KMS-11 (cell line): Measurements from ENCODE around the gene RAB28.
"Not testable (repeated sequence)": the region's sequence is repeated elsewhere in the genome, so short reads cannot be mapped to it uniquely, and the experiment has no call there.

Experiments used
- H2AFZ ChIP-seq: fragments of 200-600 bp; sonication (generic); 2 replicates; pipeline ENCODE4 v1.6.1; 2016; ENCODE audit warnings: antibody characterized with exemption, mixed run types, low read depth
- H3K27ac ChIP-seq: fragments of 200-600 bp; sonication (generic); 2 replicates; pipeline ENCODE4 v1.6.1; 2016; ENCODE audit warnings: mild to moderate bottlenecking, mixed run types
- H3K27me3 ChIP-seq: fragments of 200-600 bp; sonication (generic); 2 replicates; pipeline ENCODE4 v1.6.1; 2017; ENCODE audit warnings: mild to moderate bottlenecking, low read depth, mixed run types, moderate library complexity; ENCODE audit not compliant: insufficient read depth
- H3K36me3 ChIP-seq: fragments of 200-600 bp; sonication (generic); 2 replicates; pipeline ENCODE4 v1.6.1; 2017; ENCODE audit warnings: mild to moderate bottlenecking, mixed run types; ENCODE audit not compliant: insufficient read depth
- H3K4me1 ChIP-seq: fragments of 200-600 bp; sonication (generic); 2 replicates; pipeline ENCODE4 v1.6.1; 2016; ENCODE audit warnings: mild to moderate bottlenecking, low read depth, mixed run types; ENCODE audit not compliant: poor library complexity, severe bottlenecking
- H3K4me2 ChIP-seq: fragments of 200-600 bp; sonication (generic); 2 replicates; pipeline ENCODE4 v1.7.0; 2016; ENCODE audit warnings: mild to moderate bottlenecking, mixed run types
- H3K4me3 ChIP-seq: fragments of 200-600 bp; sonication (generic); IDR thresholded peaks from 2 replicates; pipeline ENCODE4 v1.6.1; 2017; ENCODE audit warnings: low read depth, low read length, mixed read lengths; ENCODE audit not compliant: insufficient read depth
- H3K79me2 ChIP-seq: fragments of 200-600 bp; sonication (generic); 2 replicates; pipeline ENCODE4 v1.6.1; 2016; ENCODE audit warnings: low read depth, mixed run types; ENCODE audit not compliant: insufficient read depth
- H3K9ac ChIP-seq: fragments of 200-600 bp; sonication (generic); 2 replicates; pipeline ENCODE4 v1.6.1; 2016; ENCODE audit warnings: mild to moderate bottlenecking, mixed run types
- H4K20me1 ChIP-seq: fragments of 200-600 bp; sonication (generic); 2 replicates; pipeline ENCODE4 v1.6.1; 2016; ENCODE audit warnings: mild to moderate bottlenecking, mixed run types; ENCODE audit not compliant: insufficient read depth
- TF ChIP-seq, protein P1 (sequence below): fragments of 200-600 bp; sonication (generic); conservative IDR thresholded peaks from 2 replicates; pipeline ENCODE4 v1.6.1; 2017; ENCODE audit warnings: low read depth, mild to moderate bottlenecking, antibody characterized with exemption, low read length, moderate library complexity, mixed read lengths

RAB28 gene

GRCh38 chr4:13403833-13404232 is 80.3 kb downstream of the RAB28 start:
- Histone ChIP-seq H3K79me2 (peaks cover 5% of the 10 kb centered on the region; the same call in 1 of the 2 replicates), H3K4me2 (no peak overlapping the region), H3K4me3 (no peak overlapping the region), H3K27ac (no peak overlapping the region), H2AFZ (no peak overlapping the region), H3K4me1 (no peaks in the 10 kb centered on the region), H3K36me3 (no peaks in the 10 kb centered on the region), H3K27me3 (no peaks in the 10 kb centered on the region), H4K20me1 (no peaks in the 10 kb centered on the region), H3K9ac (no peak overlapping the region)
- TF ChIP-seq, protein P1, sequence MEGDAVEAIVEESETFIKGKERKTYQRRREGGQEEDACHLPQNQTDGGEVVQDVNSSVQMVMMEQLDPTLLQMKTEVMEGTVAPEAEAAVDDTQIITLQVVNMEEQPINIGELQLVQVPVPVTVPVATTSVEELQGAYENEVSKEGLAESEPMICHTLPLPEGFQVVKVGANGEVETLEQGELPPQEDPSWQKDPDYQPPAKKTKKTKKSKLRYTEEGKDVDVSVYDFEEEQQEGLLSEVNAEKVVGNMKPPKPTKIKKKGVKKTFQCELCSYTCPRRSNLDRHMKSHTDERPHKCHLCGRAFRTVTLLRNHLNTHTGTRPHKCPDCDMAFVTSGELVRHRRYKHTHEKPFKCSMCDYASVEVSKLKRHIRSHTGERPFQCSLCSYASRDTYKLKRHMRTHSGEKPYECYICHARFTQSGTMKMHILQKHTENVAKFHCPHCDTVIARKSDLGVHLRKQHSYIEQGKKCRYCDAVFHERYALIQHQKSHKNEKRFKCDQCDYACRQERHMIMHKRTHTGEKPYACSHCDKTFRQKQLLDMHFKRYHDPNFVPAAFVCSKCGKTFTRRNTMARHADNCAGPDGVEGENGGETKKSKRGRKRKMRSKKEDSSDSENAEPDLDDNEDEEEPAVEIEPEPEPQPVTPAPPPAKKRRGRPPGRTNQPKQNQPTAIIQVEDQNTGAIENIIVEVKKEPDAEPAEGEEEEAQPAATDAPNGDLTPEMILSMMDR = no peak

GRCh38 chr4:13403326-13403725 is 80.8 kb downstream of the RAB28 start:
- Histone ChIP-seq H3K4me3 (no peak overlapping the region), H4K20me1 (no peaks in the 10 kb centered on the region), H3K4me1 (no peaks in the 10 kb centered on the region), H3K4me2 (no peak overlapping the region), H3K27ac (no peak overlapping the region), H2AFZ (no peak overlapping the region), H3K9ac (no peak overlapping the region), H3K79me2 (peaks cover 2% of the 10 kb centered on the region; the same call in 1 of the 2 replicates), H3K36me3 (no peaks in the 10 kb centered on the region), H3K27me3 (no peaks in the 10 kb centered on the region)
- TF ChIP-seq, protein P1 = no peak

DNA sequence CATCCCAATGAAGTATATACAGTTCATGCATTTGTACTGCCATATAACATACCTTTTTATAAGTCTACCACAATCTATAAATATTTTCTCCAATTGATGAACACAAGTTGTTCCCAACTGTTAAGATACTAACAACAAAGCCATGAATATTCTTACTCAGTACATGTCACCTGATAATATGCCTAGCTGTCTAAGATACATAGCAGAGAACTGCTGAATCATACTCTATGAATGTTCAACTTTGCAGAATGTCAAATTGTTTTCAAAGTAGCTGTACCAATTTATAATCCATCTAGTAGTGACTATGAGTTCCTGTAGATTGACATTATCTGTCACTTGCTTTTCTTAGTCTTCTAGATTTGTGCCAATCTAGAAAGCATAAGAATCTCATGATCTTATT is 84.9 kb downstream of the RAB28 start:
- no peaks in the 10 kb centered on the region for H3K27me3 ChIP-seq
- 0 out of 2 replicates have a peak, but pooled peaks cover 9% of the 10 kb centered on the region for H3K79me2 ChIP-seq
- no peak overlapping the region for H3K4me2 ChIP-seq
- no peak overlapping the region for H2AFZ ChIP-seq
- H4K20me1 ChIP-seq = no peaks in the 10 kb centered on the region
- H3K27ac ChIP-seq = no peak overlapping the region
- no peaks in the 10 kb centered on the region for H3K4me1 ChIP-seq
- H3K36me3 ChIP-seq = no peaks in the 10 kb centered on the region
- TF ChIP-seq, protein P1 = no peak
- no peak overlapping the region for H3K4me3 ChIP-seq
- H3K9ac ChIP-seq = no peak overlapping the region

- Histone ChIP-seq H2AFZ (no peak overlapping the region), H3K79me2 (peaks cover 20% of the 10 kb centered on the region; the same call in 1 of the 2 replicates), H3K27me3 (no peaks in the 10 kb centered on the region), H4K20me1 (no peaks in the 10 kb centered on the region), H3K4me3 (no peak overlapping the region), H3K27ac (no peak overlapping the region), H3K4me2 (no peak overlapping the region), H3K36me3 (no peaks in the 10 kb centered on the region), H3K9ac (no peak overlapping the region), H3K4me1 (no peaks in the 10 kb centered on the region)
- TF ChIP-seq, protein P1 = no peak
Observed at GRCh38 chr4:13396161-13396560, 88.0 kb downstream of the RAB28 start.

GRCh38 chr4:13389901-13390300 is 94.2 kb downstream of the RAB28 start:
- H3K36me3 ChIP-seq, H4K20me1 ChIP-seq, H3K4me3 ChIP-seq, H2AFZ ChIP-seq, H3K27me3 ChIP-seq, H3K9ac ChIP-seq, H3K4me2 ChIP-seq, H3K27ac ChIP-seq: not testable (repeated sequence)
- Histone ChIP-seq H3K4me1 (peaks cover 28% of the 10 kb centered on the region), H3K79me2 (peaks cover 67% of the 10 kb centered on the region)
